Common myeloid progenitor, CD34-positive (primary cell): ENCODE results near the gene FUZ.
A peak's percentile ranks its signal among the peaks of the same experiment; 100 is the strongest.

Experiments used
- CTCF ChIA-PET: fragments of 350-600 bp; sonication (Branson Sonifier 250); formaldehyde crosslinking; loops from one replicate; lab custom pipeline; 2021; ENCODE audit warnings: antibody characterized with exemption; lab: Charles Lee
- POLR2A ChIA-PET: fragments of 350-600 bp; sonication (Branson Sonifier 250); formaldehyde crosslinking; loops from one replicate; lab custom pipeline; 2021; ENCODE audit warnings: antibody characterized with exemption; lab: Charles Lee
- DNase-seq, 3 donors: peaks; one replicate each; pipeline versions ENCODE4 v3.0.0 to v3.0.0-alpha.2; 2013
- H3K27ac ChIP-seq, 2 experiments: 1 replicate in 1 of 2; 2 replicates in 1 of 2; pipeline ENCODE4 v1.7.0; 2013; ENCODE audit warnings: inconsistent platforms in 2 of 2, low read length in 2 of 2, mild to moderate bottlenecking in 2 of 2, low read depth in 1 of 2, moderate library complexity in 1 of 2; ENCODE audit not compliant: severe bottlenecking in 2 of 2, insufficient read depth in 1 of 2, poor library complexity in 1 of 2
- H3K27me3 ChIP-seq, 5 experiments: replicated peaks in 2 of 5; 1 replicate in 3 of 5; 2 replicates in 2 of 5; pipeline versions ENCODE4 v1.6.1 to v1.7.0; 2013; ENCODE audit warnings: low read length in 4 of 5, mild to moderate bottlenecking in 2 of 5, moderate library complexity in 2 of 5, inconsistent platforms in 1 of 5; ENCODE audit not compliant: insufficient read depth in 5 of 5, control insufficient read depth in 4 of 5
- H3K36me3 ChIP-seq, 4 experiments: 1 replicate in 2 of 4; 2 replicates in 2 of 4; pipeline versions ENCODE4 v1.6.1 to v1.7.0; 2013; ENCODE audit warnings: low read length in 3 of 4, control low read depth in 1 of 4, mild to moderate bottlenecking in 1 of 4; ENCODE audit not compliant: control insufficient read depth in 4 of 4, insufficient read depth in 4 of 4
- H3K4me1 ChIP-seq, 4 experiments: 1 replicate in 3 of 4; 2 replicates in 1 of 4; pipeline versions ENCODE4 v1.6.1 to v1.7.1; 2013; ENCODE audit warnings: low read length in 3 of 4, mild to moderate bottlenecking in 3 of 4, control low read depth in 1 of 4, inconsistent platforms in 1 of 4, moderate library complexity in 1 of 4; ENCODE audit not compliant: control insufficient read depth in 4 of 4, insufficient read depth in 4 of 4; ENCODE audit errors: control extremely low read depth in 1 of 4
- H3K4me3 ChIP-seq, 7 experiments: 1 replicate in 4 of 7; 2 replicates in 3 of 7; pipeline versions ENCODE4 v1.5.1 to v1.7.0; 2013; ENCODE audit warnings: mild to moderate bottlenecking in 7 of 7, low read length in 6 of 7, moderate library complexity in 6 of 7, inconsistent platforms in 2 of 7, low read depth in 2 of 7, control low read depth in 1 of 7; ENCODE audit not compliant: insufficient read depth in 4 of 7, control insufficient read depth in 1 of 7; ENCODE audit errors: extremely low read depth in 1 of 7
- H3K9me3 ChIP-seq, 5 experiments: 1 replicate in 4 of 5; 2 replicates in 1 of 5; pipeline versions ENCODE4 v1.6.1 to v1.7.1; 2013; ENCODE audit warnings: low read length in 4 of 5, mild to moderate bottlenecking in 2 of 5, inconsistent platforms in 1 of 5, low read depth in 1 of 5, moderate library complexity in 1 of 5; ENCODE audit not compliant: control insufficient read depth in 4 of 5, insufficient read depth in 2 of 5; ENCODE audit errors: control extremely low read depth in 1 of 5
- WGBS: methylation state at CpG from one replicate; pipeline ENCODE4 v1.1.5; 2013; ENCODE audit not compliant: insufficient coverage; 5-methylcytosine and 5-hydroxymethylcytosine counted together

FUZ gene

DNA sequence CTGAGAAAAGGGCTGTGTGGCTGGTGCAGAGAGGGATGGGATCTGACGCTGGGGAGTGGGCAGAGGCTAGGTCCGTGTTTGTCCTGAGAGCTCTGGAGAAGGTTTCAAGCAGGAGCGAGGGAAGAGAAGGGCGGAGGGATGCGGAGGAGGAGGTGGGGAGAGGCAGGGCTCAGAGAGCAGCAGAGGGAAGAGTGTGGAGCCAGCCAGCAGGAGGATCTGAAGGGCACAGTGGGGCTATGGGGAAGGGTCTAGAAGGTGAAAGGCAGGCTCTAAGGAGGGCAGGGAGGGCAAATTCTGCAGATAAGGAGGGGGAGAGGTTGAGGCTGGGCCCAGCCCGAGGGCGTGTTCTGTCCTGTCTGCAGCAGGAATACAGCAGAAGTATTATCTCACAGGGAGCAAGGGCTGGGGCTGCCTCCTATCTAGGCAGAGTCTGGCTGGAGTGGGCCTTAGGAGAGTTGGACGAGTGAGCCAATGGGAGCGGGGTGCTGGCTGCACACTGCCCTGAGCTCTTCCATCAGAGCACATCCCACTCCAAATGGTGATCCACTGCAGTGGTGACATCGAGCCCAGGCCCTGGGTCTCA lies 40.2 kb downstream of the FUZ start:
- DNase-seq: no peak
- CTCF ChIA-PET: no interaction called here
- H3K4me1 ChIP-seq: peaks cover 1 to 7% (median 5%) of the 10 kb centered on the region in 4 experiments
- H3K9me3 ChIP-seq: no peaks in the 10 kb centered on the region
- POLR2A ChIA-PET: no interaction called here
- peaks cover 0 to 32% (median 10%) of the 10 kb centered on the region in 4 experiments for H3K36me3 ChIP-seq
- H3K27ac ChIP-seq: no peak overlapping the region
- no peaks in the 10 kb centered on the region for H3K27me3 ChIP-seq
- WGBS: 97% methylated on average over 9 of the region's 10 CpGs
- H3K4me3 ChIP-seq: no peak overlapping the region

DNA sequence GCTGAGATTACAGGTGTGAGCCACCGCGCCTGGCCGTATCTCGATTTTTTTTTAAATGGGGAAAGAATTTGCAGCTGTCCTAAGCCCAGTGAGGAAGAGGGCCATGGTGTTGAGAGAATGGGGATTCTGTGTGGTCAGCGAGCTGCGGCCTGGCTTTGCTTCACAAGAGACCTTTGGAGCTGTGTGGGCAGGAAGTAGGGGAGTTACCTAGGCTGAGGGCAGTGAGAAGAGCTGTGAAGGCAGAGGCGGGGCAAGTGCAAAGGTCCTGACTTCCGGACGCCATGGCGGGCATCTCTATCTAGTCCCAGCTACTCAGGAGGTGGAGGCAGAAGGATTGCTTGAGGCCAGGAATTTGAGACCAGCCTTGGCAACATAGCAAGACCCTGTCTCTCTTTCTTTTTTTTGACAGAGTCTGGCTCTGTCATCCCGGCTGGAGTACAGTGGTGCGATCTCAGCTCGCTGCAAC lies 41.4 kb downstream of the FUZ start:
- POLR2A ChIA-PET: interaction anchor here (0.7 kb wide), 1 partner anchor 79 kb away, joined by 5 read pairs; no protein-coding TSS in a partner anchor
- 96% methylated on average over 8 of the region's 13 CpGs for WGBS
- Histone ChIP-seq H3K4me1 (peaks cover 7 to 14% (median 14%) of the 10 kb centered on the region in 4 experiments), H3K27ac (no peak overlapping the region), H3K36me3 (peaks cover 0 to 32% (median 10%) of the 10 kb centered on the region in 4 experiments), H3K27me3 (no peaks in the 10 kb centered on the region), H3K4me3 (no peak overlapping the region), H3K9me3 (no peaks in the 10 kb centered on the region)
- DNase-seq: no peak
- CTCF ChIA-PET: no interaction called here

DNA sequence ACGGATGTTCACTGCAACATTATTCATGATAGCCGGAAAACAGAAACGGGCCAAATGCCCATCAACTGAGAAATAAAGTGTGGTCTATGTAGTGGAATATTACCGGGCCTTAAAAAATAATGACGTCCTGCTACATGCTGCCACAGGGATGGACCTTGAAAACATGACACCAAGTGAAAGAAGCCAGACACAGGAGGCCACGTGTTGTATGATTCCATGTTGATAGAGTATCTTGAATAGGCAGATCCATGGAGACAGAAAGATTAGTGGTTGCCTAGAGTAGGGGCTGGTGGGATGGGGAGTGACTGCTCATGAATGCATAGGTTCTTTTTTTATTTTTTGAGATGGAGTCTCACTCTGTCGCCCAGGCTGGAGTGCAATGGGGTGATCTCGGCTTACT lies 42.6 kb downstream of the FUZ start:
- Histone ChIP-seq H3K27me3 (no peaks in the 10 kb centered on the region), H3K4me3 (no peak overlapping the region), H3K27ac (no peak overlapping the region), H3K9me3 (no peaks in the 10 kb centered on the region), H3K4me1 (peaks cover 7 to 20% (median 14%) of the 10 kb centered on the region in 4 experiments), H3K36me3 (peaks cover 0 to 25% (median 5%) of the 10 kb centered on the region in 4 experiments)
- 95% methylated on average over 8 of the region's 8 CpGs for WGBS
- POLR2A ChIA-PET: no interaction called here
- CTCF ChIA-PET: no interaction called here
- DNase-seq: no peak

DNA sequence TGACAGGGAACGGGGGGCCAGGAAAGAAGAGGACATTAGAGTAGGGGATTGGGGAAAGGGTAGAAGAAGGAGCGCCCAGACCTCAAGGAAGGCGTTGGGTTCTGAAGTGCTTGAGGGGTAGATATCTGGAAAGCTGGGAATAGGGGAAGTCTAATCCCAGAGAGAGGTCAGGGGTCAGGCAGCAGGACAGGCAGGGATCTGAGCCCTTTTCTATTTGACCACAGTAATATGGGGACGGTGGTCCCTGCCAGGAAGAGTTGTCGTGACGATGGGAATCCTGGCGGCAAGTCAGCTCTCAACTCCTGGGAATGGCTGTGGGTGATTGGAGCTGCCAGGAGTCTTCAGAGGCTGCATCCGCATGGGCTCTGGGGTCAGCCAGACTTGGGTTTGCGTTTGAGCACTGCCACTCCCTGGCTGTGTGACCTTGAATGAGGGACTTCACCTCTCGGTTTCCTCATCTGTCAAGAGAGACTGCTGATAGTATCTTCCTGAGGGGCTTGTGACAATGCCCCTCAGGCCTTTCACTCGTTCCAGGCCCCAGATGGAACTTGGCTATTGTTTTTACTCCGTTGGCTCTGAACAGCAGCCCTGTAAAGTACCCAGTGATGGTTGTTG lies 45.0 kb downstream of the FUZ start:
- no peak for DNase-seq
- H3K4me1 ChIP-seq: peaks cover 7 to 23% (median 14%) of the 10 kb centered on the region in 4 experiments
- H3K9me3 ChIP-seq: no peaks in the 10 kb centered on the region
- no peaks in the 10 kb centered on the region for H3K27me3 ChIP-seq
- ChIA-PET CTCF (no interaction called here), POLR2A (no interaction called here)
- peaks cover 0 to 16% (median 4%) of the 10 kb centered on the region in 4 experiments for H3K36me3 ChIP-seq
- H3K27ac ChIP-seq: peak overlapping the region; percentile 77 to 90
- 93% methylated on average over 12 of the region's 12 CpGs for WGBS
- H3K4me3 ChIP-seq: peak overlapping the region in 6 of 7 experiments; percentile 76 to 94 (median 88)

DNA sequence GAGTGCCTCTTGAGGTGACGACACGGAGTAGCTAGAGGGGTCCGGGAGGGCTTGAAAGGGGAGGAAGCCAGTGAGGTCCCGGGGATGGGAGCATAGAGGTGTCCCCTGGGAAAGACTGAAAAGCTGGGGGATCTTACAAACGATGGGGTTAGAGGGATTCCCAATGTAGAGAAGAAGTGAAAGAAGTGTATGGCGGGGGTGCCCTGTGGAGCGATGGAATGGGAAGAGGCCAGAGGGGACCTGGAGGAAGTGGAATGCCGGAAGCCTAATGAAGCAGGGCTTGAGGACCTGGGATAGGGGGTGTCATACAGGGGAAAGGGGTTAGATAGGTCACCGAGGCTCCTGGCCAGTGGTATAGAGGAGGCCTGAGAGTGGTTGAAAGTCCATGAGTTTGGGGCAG lies 45.7 kb downstream of the FUZ start:
- WGBS: 2% methylated on average over 9 of the region's 9 CpGs
- ChIA-PET CTCF (interaction anchor here (0.6 to 1.1 kb wide), 2 partner anchors 16 to 78 kb away, joined by 3 to 6 read pairs; partner anchors contain the start of gene ADM5), POLR2A (interaction anchor here (1.0 kb wide), 1 partner anchor 84 kb away, joined by 3 read pairs; no protein-coding TSS in a partner anchor)
- DNase-seq: no peak
- Histone ChIP-seq H3K9me3 (no peaks in the 10 kb centered on the region), H3K27me3 (no peaks in the 10 kb centered on the region), H3K36me3 (peaks cover 0 to 11% (median 4%) of the 10 kb centered on the region in 4 experiments), H3K4me1 (peaks cover 7 to 23% (median 14%) of the 10 kb centered on the region in 4 experiments), H3K27ac (peak overlapping the region; percentile 77 to 90), H3K4me3 (peak overlapping the region; percentile 76 to 94 (median 89))

DNA sequence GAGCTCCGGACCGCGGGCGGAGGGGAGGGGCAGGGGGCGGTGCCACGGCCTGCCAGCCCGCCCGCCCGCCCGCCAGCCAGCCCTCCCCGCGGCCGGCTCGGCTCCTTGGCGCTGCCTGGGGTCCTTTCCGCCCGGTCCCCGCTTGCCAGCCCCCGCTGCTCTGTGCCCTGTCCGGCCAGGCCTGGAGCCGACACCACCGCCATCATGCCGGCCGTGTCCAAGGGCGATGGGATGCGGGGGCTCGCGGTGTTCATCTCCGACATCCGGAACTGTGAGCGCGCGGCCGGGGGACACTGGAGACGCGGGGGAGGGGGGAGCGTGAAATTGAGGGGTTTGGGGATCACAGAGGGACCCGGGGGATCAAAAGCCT lies 46.2 kb downstream of the FUZ start, which contains the start of gene AP2A1:
TSS of gene AP2A1 (plus strand) at position 72 of the 370 bp plus-strand sequence. CDS start at position 205, 133 bp downstream.
- ChIA-PET CTCF (interaction anchor here (0.6 to 1.1 kb wide), 2 partner anchors 16 to 77 kb away, joined by 3 to 6 read pairs; partner anchors contain the start of gene ADM5), POLR2A (interaction anchor here (1.0 kb wide), 1 partner anchor 83 kb away, joined by 3 read pairs; no protein-coding TSS in a partner anchor)
- Histone ChIP-seq H3K27ac (peak within 1 kb of the TSS; percentile 77 to 90), H3K4me3 (peak within 1 kb of the TSS; percentile 76 to 94 (median 89)), H3K27me3 (no peaks in the 10 kb centered on the region), H3K4me1 (peaks cover 7 to 23% (median 15%) of the 10 kb centered on the region in 4 experiments), H3K9me3 (no peaks in the 10 kb centered on the region), H3K36me3 (peaks cover 0 to 11% (median 4%) of the 10 kb centered on the region in 4 experiments)
- DNase-seq: no peak
- 0% methylated on average over 28 of the region's 38 CpGs for WGBS
